ENCODE results near the gene SASH1. TPM values are rescaled to one million over a fixed set of nuclear protein-coding genes. Genes with fewer than 3 reads are reported as not detected.

SASH1 gene
- polyA plus RNA-seq, 1 donor from 2014 or later, result 7.0 TPM

- Histone ChIP-seq H3K27me3 (ENCODE audit: insufficient read depth, low read depth, low read length) (no peaks in the 10 kb centered on the region), H4K20me1 (ENCODE audit: insufficient read depth) (no peaks in the 10 kb centered on the region), H3K4me3 (ENCODE audit: low read length) (no peak overlapping the region), H3K27ac (ENCODE audit: low read length) (no peak overlapping the region), H3K36me3 (ENCODE audit: insufficient read depth, low read length) (no peaks in the 10 kb centered on the region), H3K4me2 (ENCODE audit: low read length) (no peak overlapping the region), H3K9ac (ENCODE audit: low read length) (no peak overlapping the region), H2AFZ (ENCODE audit: low read depth, low read length) (no peak overlapping the region), H3K9me2 (ENCODE audit: insufficient read depth, low read length) (no peaks in the 10 kb centered on the region), H3K9me3 (ENCODE audit: low read length) (no peaks in the 10 kb centered on the region), H3F3A (ENCODE audit: insufficient read depth, low read length, poor library complexity, severe bottlenecking) (no peaks in the 10 kb centered on the region), H3K79me2 (replicated peaks; ENCODE audit: insufficient read depth, low read length) (no peaks in the 10 kb centered on the region)
- TF ChIP-seq EP300 (conservative IDR thresholded peaks at IDR 0.05; ENCODE audit: poor library complexity, severe bottlenecking), result no peak
- TF ChIP-seq TAF1 (IDR thresholded peaks at IDR 0.05; ENCODE audit: low read depth), result no peak
- TF ChIP-seq CTCF (IDR thresholded peaks at IDR 0.05; ENCODE audit: poor library complexity, severe bottlenecking), result no peak
- no peak for TF ChIP-seq EZH2 (IDR thresholded peaks at IDR 0.05; ENCODE audit: borderline replicate concordance, insufficient read depth, low read length, poor library complexity, severe bottlenecking)
- no peak for TF ChIP-seq RAD21 (conservative IDR thresholded peaks at IDR 0.05)
- no peak for TF ChIP-seq REST (IDR thresholded peaks at IDR 0.05; ENCODE audit: borderline replicate concordance)
- TF ChIP-seq SMC3 (conservative IDR thresholded peaks at IDR 0.05; ENCODE audit: poor library complexity), result no peak
- no peak for TF ChIP-seq MXI1 (conservative IDR thresholded peaks at IDR 0.05; ENCODE audit: poor library complexity, severe bottlenecking)
- TF ChIP-seq POLR2AphosphoS5 (IDR thresholded peaks at IDR 0.05), result no peak
These were observed 187.8 kb downstream of the SASH1 start for GRCh38 chr6:148530394-148530953.

GRCh38 chr6:148530976-148531375 is 188.3 kb downstream of the SASH1 start:
- no peak for TF ChIP-seq TAF1 (IDR thresholded peaks at IDR 0.05; ENCODE audit: low read depth)
- no peak for TF ChIP-seq EZH2 (IDR thresholded peaks at IDR 0.05; ENCODE audit: borderline replicate concordance, insufficient read depth, low read length, poor library complexity, severe bottlenecking)
- no peak for TF ChIP-seq RAD21 (conservative IDR thresholded peaks at IDR 0.05)
- TF ChIP-seq REST (IDR thresholded peaks at IDR 0.05; ENCODE audit: borderline replicate concordance), result no peak
- no peak for TF ChIP-seq SMC3 (conservative IDR thresholded peaks at IDR 0.05; ENCODE audit: poor library complexity)
- TF ChIP-seq EP300 (conservative IDR thresholded peaks at IDR 0.05; ENCODE audit: poor library complexity, severe bottlenecking), result no peak
- no peak for TF ChIP-seq MXI1 (conservative IDR thresholded peaks at IDR 0.05; ENCODE audit: poor library complexity, severe bottlenecking)
- TF ChIP-seq POLR2AphosphoS5 (IDR thresholded peaks at IDR 0.05), result no peak
- TF ChIP-seq CTCF (IDR thresholded peaks at IDR 0.05; ENCODE audit: poor library complexity, severe bottlenecking), result no peak
- H3K4me2 ChIP-seq (ENCODE audit: low read length), result no peak overlapping the region
- no peak overlapping the region for H2AFZ ChIP-seq (ENCODE audit: low read depth, low read length)
- no peak overlapping the region for H3K9ac ChIP-seq (ENCODE audit: low read length)
- H3K27me3 ChIP-seq (ENCODE audit: insufficient read depth, low read depth, low read length), result no peaks in the 10 kb centered on the region
- H3K9me3 ChIP-seq (ENCODE audit: low read length), result no peaks in the 10 kb centered on the region
- no peaks in the 10 kb centered on the region for H3K9me2 ChIP-seq (ENCODE audit: insufficient read depth, low read length)
- no peak overlapping the region for H3K4me3 ChIP-seq (ENCODE audit: low read length)
- H3F3A ChIP-seq (ENCODE audit: insufficient read depth, low read length, poor library complexity, severe bottlenecking), result no peaks in the 10 kb centered on the region
- no peaks in the 10 kb centered on the region for H3K36me3 ChIP-seq (ENCODE audit: insufficient read depth, low read length)
- H3K79me2 ChIP-seq (replicated peaks; ENCODE audit: insufficient read depth, low read length), result no peaks in the 10 kb centered on the region
- no peak overlapping the region for H3K27ac ChIP-seq (ENCODE audit: low read length)
- no peaks in the 10 kb centered on the region for H4K20me1 ChIP-seq (ENCODE audit: insufficient read depth)

Measured in neural cell (in vitro differentiated cells).